ENCODE results near the gene SETD1A.
"Not testable (repeated sequence)": the region's sequence is repeated elsewhere in the genome, so short reads cannot be mapped to it uniquely, and the experiment has no call there.

Gene SETD1A

GRCh38 chr16:31001507-31002249 lies 44.1 kb downstream of the SETD1A start:
- DNase-seq = no peak

DNA sequence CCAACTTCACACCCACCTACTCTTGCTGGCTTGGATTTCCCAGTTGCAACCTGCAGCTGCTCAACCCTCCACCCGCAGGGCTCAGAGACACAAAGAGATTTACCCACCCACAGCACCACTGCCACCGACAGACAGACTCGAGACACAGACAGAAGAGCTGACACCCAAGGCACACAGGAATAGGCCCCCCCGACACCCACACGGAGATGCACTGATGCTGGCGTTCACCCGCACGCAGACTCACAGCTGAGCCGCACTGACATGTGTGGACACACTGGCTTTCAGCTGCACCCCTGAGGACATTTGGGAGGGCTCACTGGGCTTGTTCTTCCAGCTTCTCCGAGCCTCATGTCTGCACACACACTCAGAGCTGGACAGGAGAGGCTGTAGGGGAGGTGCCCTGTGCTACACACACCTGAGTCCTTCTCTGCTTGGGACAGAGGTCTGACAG lies 44.7 kb downstream of the SETD1A start:
- no peak for DNase-seq

DNA sequence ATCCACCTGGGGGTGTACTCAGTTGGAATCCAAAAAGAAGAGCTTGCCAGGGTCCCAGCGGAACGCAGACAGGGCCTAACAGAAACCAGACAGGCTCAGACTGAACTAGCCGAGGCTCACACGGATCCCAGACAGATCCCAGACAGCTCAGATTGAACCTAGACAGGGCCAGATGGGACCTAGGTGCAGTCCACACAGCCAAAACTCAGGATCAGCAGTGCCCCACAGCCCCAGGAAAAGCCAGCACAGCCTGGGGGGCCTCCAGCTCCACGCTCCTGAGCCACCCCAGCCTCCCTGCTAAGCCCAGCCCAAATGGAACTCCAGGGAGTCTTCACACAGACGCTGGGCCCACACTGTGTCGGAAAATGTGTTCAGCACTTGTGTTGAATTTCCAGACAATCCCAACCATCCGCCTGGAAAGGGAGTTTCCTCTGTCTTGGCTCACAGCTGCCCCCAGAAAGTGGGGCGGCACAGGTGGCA lies 45.3 kb downstream of the SETD1A start:
- DNase-seq = no peak

- DNase-seq = no peak
Observed at GRCh38 chr16:31003744-31004143, 46.2 kb downstream of the SETD1A start.

- DNase-seq = no peak
Observed at GRCh38 chr16:31004658-31005057, 47.1 kb downstream of the SETD1A start.

GRCh38 chr16:31005350-31006085 lies 48.0 kb downstream of the SETD1A start:
- no peak for DNase-seq

DNA sequence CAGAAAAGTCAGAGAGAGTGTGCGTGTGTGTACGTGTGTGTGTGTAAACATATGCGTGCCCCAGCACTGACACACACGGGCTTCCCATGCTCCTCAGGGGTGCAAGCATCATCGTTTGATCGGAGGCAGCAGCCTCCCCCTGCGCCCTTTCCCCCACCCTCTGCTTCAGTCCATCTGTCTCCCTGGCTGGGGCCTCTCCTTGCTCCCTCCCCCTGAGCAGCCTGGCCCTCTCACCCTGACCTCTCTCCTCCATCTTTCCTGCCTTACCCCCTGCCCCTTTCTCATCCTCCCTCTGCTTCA lies 48.5 kb downstream of the SETD1A start:
- no peak for DNase-seq

GRCh38 chr16:31006589-31006988 lies 49.0 kb downstream of the SETD1A start:
- no peak for DNase-seq

- no peak for DNase-seq
Observed at GRCh38 chr16:31007684-31008083, 50.1 kb downstream of the SETD1A start.

DNA sequence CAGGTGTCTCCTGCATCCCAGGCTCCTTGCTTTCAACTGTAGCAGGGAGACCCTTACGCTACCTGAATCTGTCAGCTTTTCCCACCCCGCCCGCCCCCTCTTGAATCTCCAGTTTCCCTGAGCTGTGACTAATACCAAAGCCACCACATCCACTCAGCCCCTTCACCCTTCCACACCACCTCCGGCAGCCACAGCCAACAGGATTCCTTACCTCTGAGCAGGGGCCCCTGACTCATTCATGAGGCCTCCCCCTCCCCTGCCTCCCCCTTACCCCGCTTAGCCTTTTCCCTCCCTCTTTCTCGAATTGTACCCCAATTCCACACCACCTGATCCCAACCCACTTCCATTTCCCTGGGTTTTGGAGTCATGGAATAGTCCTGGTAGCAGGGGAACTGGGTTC lies 50.6 kb downstream of the SETD1A start:
- no peak for DNase-seq

GRCh38 chr16:31008551-31008950 lies 51.0 kb downstream of the SETD1A start:
- no peak for DNase-seq

DNA sequence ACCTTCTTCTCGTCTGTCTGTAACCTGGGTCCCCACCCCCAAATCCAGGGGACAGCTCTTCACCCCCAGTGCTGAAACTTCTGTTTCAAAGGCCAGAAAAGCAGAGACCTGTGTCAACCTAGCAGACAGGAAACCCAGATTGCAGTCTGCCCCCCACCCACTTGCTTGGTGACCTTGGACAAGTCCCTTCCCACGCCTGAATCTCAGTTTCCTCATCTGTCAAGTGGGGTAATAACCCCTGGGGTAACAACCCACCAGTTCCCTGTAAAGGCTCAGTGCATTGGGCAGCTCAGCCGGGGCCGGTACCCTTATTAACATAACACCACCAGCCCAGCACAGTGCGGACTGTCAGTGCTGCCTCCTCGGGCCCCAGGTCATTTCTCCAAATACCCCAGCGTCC lies 51.6 kb downstream of the SETD1A start:
- no peak for DNase-seq

DNA sequence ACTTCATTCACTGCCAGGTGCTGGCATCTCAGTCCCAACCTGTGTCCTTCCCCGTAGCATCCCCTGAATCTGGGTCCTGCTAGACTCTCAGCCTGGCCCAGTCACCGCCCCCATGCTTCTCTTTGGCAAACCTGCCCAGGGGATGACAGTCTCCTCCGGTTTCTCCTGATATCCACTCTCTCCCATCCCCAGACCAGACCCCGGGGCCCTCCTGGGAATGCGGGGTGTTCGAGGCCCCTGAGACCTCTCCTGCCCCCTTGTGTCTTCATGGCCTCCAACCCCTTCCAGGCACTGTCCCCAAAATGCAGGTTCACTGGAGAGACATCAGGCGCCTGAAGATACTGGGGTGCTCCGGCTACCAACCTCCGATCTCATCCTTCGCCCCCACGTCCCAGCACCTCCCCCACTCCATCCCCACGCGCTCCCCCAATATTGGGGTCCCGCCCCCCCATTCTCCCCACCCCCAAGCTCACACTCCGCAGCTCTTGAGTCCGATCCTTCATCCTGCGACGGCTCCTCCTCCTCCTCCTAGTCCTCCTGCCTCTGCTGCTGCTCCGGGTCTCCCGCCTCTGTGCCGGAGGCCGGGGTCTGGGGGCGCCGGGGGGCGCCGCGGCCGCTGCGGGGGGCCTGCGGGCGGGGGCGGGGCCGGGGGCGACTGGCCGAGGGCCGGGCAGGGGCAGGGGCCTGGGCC lies 52.5 kb downstream of the SETD1A start:
- DNase-seq = no peak

GRCh38 chr16:31010585-31011325 lies 53.2 kb downstream of the SETD1A start, which contains the start of gene STX1B:
Gene STX1B (minus strand): TSS chr16:31010638. CDS start chr16:31010396, 242 bp downstream.
- peak in 1 of 2 donors; percentile 30 for DNase-seq

- not testable (repeated sequence) for DNase-seq
Observed at GRCh38 chr16:31011815-31012214, 54.3 kb downstream of the SETD1A start.

GRCh38 chr16:31013292-31013691 lies 55.7 kb downstream of the SETD1A start:
- not testable (repeated sequence) for DNase-seq

- no peak for DNase-seq
Observed at GRCh38 chr16:31016018-31016417, 58.5 kb downstream of the SETD1A start.

GRCh38 chr16:31017756-31018155 lies 60.2 kb downstream of the SETD1A start:
- not testable (repeated sequence) for DNase-seq

- no peak for DNase-seq
Observed at GRCh38 chr16:31020536-31020935, 63.0 kb downstream of the SETD1A start.

DNA sequence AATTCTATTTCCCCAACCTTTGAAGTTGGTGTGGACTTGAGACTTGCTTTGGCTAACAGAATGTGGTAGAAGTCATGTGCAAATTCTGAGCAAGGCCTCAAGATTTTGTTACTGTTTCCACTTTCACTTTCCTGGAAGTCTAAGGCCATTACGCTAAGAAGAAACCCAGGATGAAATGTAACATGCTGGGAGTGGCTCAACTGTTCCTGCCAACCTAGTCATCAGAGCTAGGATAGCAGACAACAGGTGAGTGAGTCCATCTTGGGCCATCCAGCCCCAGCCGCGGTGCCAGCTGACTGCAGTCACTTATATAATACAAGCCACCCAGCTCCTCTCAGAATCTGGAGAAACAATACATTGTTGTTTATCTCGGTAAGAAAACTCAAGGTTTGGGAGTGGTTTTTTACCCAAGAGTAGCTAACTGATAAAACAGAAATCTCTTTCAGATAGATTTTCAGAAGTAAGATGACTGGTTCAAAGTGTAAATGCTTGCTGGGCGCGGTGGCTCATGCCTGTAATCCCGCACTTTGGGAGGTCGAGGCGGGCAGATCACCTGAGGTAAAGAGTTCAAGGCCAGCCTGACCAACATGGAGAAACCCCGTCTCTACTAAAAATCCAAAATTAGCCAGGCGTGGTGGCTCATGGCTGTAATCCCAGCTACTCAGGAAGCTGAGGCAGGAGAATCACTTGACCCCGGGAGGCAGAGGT lies 65.1 kb downstream of the SETD1A start:
- no peak for DNase-seq

DNA sequence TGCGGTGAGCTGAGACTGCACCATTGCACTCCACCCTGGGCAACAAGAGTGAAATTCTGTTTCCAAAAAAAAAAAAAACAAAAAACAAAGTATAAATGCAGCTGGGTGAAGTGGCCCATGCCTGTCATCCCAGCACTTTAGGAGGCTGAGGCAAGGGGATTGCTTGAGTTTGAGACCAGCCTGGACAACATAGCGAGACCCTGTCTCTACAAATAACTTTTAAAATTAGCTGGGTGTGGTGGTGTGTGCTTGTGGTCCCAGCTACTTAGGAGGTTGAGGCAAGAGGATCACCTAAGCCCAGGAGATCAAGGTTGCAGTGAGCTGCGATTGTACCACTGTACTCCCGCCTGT lies 65.7 kb downstream of the SETD1A start:
- DNase-seq = no peak

DNA sequence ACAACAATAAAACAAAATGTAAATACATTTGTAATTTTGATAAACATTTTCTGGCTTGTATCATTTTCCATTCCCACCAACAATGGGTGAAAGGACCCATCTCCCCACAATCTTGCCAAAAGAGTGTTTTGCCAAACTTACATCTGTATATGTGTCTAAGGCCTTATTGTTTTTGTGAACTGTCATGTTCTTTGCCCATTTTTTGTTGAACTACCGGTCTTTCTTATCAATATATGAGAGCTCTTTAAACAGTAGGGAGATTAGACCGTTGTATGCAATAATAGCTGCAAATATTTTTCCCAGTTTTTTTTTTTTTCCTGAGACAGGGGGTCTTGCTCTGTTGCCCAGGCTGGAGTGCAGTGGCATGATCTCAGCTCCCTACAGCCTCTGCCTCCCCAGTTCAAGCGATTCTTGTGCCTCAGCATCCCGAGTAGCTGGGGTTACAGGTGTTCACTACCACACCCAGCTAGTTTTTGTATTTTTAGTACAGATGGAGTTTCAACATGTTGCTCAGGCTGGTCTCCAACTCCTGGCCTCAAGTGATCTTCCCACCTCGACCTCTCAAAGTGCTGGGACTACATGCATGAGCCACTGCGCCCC lies 66.2 kb downstream of the SETD1A start:
- no peak for DNase-seq

Measured in hippocampal formation (tissue), 2 donors.